Astrocyte of the spinal cord (primary cell): ENCODE results near the gene PPDPF.

Experiments used
- DNase-seq: peaks from one replicate; pipeline ENCODE4 v3.0.0; 2011; ENCODE audit warnings: low read depth, low spot score
- H3K4me3 ChIP-seq: 2 replicates; pipeline ENCODE4 v1.5.1; 2011; ENCODE audit warnings: low read depth, mild to moderate bottlenecking, low read length, moderate library complexity
- in situ Hi-C: cut with HindIII; loops from 2 replicates; pipeline ENCODE4 v1.10.0; 2017; ENCODE audit warnings: low sequenced_read_pairs
- TF ChIP-seq, protein P1 (sequence below): IDR thresholded peaks from 2 replicates; pipeline ENCODE4 v1.5.1; 2012; ENCODE audit warnings: low read depth, mild to moderate bottlenecking, low read length, inconsistent platforms

PPDPF gene

DNA sequence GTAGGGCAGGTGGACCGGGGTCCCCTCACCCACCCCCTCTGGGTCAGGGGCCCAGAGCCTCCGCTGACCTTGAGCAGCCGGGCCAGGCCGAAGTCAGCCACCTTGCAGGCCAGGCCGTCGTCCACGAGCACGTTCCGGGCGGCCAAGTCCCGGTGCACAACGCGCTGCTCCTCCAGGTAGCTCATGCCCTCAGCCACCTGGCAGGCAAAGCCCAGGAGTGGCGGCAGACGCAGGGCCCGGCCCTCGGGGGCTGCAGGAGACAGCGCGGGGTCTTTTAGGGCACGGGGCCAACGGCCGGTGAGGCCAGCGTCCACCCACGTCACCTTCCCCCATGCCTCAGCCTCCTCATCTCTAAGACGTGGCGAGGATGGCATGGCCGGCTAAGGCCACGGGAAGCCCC lies 20.8 kb downstream of the PPDPF start:
- TF ChIP-seq, protein P1, sequence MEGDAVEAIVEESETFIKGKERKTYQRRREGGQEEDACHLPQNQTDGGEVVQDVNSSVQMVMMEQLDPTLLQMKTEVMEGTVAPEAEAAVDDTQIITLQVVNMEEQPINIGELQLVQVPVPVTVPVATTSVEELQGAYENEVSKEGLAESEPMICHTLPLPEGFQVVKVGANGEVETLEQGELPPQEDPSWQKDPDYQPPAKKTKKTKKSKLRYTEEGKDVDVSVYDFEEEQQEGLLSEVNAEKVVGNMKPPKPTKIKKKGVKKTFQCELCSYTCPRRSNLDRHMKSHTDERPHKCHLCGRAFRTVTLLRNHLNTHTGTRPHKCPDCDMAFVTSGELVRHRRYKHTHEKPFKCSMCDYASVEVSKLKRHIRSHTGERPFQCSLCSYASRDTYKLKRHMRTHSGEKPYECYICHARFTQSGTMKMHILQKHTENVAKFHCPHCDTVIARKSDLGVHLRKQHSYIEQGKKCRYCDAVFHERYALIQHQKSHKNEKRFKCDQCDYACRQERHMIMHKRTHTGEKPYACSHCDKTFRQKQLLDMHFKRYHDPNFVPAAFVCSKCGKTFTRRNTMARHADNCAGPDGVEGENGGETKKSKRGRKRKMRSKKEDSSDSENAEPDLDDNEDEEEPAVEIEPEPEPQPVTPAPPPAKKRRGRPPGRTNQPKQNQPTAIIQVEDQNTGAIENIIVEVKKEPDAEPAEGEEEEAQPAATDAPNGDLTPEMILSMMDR = no peak

DNA sequence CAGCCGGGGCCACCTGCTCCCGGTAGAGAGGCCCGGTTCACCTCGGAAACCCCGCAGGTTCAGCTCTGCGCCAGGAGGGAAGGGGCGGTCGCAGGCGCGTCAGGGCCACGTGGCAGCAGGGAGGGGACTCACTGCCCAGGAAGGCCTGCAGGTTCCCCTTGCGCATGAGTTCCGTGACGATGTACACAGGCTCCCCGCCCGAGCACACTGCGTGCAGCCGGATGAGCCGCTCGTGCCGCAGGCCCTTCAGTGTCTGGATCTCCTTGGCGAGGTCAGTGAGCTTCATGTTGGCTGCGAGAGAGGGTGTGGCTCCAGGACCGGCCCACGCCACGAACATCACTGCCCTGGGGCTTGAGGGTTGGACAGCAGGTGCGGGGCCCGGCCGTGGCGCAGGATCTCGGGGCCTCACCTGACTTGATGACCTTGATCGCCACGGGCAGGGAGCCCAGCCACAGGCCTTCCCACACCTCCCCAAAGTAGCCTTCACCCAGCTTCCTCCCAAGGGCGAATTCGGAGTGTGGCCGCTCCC lies 21.5 kb downstream of the PPDPF start:
- in situ Hi-C loops = no loop called here
- H3K4me3 ChIP-seq = no peak overlapping the region
- TF ChIP-seq, protein P1 = no peak
- no peak for DNase-seq

More for the DNA sequence above, 20.8 kb downstream of the PPDPF start:
- in situ Hi-C loops = no loop called here
- DNase-seq = no peak
- H3K4me3 ChIP-seq = no peak overlapping the region

DNA sequence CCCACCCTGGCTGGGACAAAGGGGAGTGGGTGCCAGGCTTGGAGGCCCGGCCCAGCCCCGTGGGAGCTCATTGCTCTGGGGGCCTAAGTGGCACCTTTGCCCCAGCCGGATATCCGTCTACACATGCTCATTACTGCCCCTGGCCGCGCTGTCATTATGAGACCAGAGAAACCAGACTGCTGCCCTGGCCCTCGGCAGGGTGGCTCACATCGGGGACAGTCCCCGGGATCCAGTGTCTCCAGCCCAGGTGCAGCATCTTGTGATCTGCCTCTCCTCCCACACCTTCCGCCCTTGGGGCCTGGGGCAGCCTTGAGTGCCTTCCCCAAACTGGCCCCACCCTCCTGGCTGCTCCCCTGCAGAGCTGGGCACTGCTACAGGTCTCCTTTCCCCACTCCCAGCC lies 22.1 kb downstream of the PPDPF start:
- no peak overlapping the region for H3K4me3 ChIP-seq
- in situ Hi-C loops = no loop called here
- TF ChIP-seq, protein P1 = no peak
- DNase-seq = no peak

DNA sequence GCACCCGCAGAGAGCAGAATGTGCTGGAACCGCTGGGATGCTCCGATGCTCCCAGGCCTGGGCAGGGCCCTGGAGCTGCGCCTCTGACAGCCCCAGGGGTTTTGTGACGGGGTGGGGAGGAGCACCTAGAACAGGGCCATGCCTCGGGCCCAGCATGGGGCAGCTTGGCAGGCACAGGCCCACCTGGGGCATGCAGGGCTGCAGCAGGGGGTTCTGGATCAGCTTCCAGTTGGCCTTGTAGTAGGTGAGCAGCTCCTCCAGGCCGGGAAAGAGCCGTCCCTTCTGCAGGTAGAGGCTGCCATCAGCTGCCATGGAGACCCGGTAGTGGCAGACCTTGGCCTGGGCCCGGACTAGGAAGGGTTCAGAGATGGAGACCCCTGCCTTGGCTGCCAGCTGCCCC lies 22.6 kb downstream of the PPDPF start:
- no peak for DNase-seq
- in situ Hi-C loops = no loop called here
- TF ChIP-seq, protein P1 = no peak
- no peak overlapping the region for H3K4me3 ChIP-seq

DNA sequence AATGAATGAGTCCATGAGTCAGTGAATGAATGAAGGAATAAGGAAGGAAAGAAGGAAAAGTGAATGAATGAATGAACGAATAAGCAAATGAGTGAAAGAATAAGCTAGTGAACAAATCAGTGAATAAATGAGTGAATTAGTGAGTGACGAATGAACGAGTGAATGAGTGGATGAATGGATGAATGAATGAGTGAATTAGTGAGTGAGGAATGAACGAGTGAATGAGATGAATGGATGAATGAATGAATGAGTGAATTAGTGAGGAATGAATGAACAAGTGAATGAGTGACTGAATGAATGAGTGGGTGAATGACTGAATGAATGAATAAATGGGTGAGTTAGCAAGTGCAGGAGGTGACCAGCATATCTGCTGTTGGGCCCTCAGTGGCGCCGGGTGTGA lies 23.2 kb downstream of the PPDPF start:
- in situ Hi-C loops = no loop called here
- TF ChIP-seq, protein P1 = no peak
- no peak overlapping the region for H3K4me3 ChIP-seq
- no peak for DNase-seq

DNA sequence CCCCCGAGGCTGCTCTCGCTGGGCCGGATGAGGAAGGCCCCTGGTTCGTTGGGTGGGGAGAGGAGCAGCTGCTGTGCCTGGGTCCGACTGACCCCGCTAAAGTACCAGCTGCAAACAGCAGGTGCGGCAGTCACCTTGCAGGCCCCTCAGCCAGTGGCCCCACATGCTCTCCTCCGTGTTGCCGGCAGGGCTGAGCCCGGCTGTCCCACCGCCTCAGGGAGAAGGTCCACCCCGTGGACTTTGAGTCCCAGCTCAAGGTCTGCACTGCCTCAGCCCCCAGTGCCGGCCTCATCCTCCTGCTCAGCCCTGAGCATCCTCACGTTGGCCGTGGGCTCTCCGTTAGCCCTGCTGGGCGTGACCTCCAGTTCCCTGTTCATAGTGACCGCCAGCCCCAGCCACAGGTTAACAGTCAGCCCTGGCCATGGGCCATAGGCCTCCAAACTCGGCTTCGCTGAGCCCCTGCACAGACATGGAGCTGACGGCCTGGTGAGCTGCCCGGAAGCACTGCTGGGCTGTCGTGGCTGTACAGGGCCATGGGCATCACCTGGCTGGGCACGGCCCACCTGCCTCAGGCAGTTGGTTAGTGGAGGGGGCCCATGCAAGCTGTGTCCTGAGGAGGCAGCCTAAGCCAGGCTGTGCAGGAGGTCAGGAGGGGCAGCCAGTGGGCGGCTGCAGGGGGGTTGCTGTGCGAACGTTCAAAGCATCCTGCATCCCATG lies 23.8 kb downstream of the PPDPF start:
- no peak for DNase-seq
- in situ Hi-C loops = no loop called here
- H3K4me3 ChIP-seq = no peak overlapping the region
- TF ChIP-seq, protein P1 = no peak
